ENCODE results near the gene MNX1.

DNA sequence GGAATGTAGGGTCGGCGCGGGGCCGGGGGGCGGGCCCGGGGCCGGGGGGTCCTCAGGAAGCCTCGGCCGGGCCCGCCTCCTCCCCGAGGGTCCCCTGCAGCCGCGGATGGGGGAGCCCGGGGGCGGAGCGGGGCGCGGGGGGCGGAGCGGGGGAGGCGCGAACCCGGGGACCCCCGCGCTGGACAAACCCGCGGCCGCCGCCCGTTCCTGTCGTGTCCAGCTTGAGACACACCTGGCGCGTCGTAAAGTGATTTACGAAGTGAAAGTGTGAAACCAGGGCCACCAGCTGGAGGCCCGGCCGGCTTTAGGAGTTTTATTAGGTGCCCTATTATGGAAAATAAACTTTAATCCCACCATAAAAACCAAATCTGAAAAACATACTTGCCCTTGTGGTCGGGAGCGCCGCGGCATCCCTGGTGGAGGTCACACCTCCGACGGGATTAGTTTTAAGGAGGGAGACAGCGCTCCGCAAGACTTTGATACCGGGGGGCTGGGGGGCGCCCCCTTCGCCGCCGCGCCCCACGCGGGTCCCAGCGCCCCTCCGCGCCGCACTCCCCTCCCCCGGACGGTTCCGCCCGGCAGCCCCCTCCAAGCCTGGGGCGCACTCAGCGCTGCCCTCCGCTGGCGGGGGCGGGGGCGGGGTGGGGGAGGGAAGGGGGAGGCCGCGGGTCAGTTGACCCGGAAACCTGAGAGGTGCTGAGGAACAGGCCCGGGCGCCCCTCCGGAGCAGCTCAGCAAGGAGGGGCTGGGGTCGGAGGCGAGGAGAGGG is 10.3 kb downstream of the MNX1 start:
- TF ChIP-seq CTCF (conservative IDR thresholded peaks at IDR 0.05; ENCODE audit: low read depth, low read length) (no peak), EZH2 (IDR thresholded peaks at IDR 0.05; ENCODE audit: borderline replicate concordance, low read depth, low read length, poor library complexity, severe bottlenecking) (peak; percentile 92)

All from A673 (cell line).